ENCODE results near the gene NCAPD2. TPM values are rescaled to one million over a fixed set of nuclear protein-coding genes. Genes with fewer than 3 reads are reported as not detected.
A peak's percentile ranks its signal among the peaks of the same experiment; 100 is the strongest.

Gene NCAPD2
- total and polyA plus RNA-seq, 2 of the 4 experiments (the other 2 are of a cell fraction): 35.6 to 57.9 TPM

DNA sequence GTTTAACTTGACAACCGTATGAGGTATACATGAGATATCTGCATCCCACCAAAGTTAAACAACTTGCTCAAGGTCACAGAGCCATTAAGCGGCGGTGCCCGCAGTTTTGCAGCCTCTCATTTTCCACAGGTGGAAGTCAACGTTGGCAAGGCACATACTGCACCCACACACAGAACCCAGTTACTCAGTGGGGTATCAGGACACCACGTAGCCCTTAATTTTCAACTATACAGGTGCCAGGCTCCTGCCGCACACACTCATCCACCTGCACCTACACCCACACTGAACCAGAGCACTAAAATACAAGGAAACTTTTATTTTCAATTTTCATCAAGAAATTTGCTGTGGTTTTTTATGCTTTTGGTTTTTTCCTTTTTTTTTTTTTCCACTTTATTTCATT is 75.9 kb downstream of the NCAPD2 start:
- H4K91ac ChIP-seq (ENCODE audit: insufficient read depth, low read depth, low read length): no peak overlapping the region
- no peak overlapping the region for H3K23ac ChIP-seq (ENCODE audit: low read depth, low read length)
- H3K4me2 ChIP-seq (ENCODE audit: low read depth, low read length): no peak overlapping the region
- ATAC-seq (ENCODE audit: low read depth): no peak
- H2BK15ac ChIP-seq (ENCODE audit: low read depth, low read length): no peak overlapping the region
- no peak overlapping the region for H4K5ac ChIP-seq (ENCODE audit: low read depth, low read length)
- in situ Hi-C loops (cut with MboI; ENCODE audit: low sequenced_read_pairs) (loop anchor here (10.0 kb wide), 1 partner anchor 115 kb away; the partner anchor contains the start of gene ZNF384), dilution Hi-C loops (cut with HindIII; ENCODE audit: low sequenced_read_pairs, unreplicated experiment) (no loop called here), intact Hi-C loops (cut with micrococcal nuclease) (no loop called here)
- H3K79me1 ChIP-seq (ENCODE audit: low read depth in 1 of 2, low read length in 2 of 2): peaks cover 22 to 55% of the 10 kb centered on the region in 2 experiments
- H4K20me1 ChIP-seq (ENCODE audit: insufficient read depth, low read length): peaks cover 5% of the 10 kb centered on the region
- H3K18ac ChIP-seq (ENCODE audit: low read depth, low read length): no peak overlapping the region
- no peaks in the 10 kb centered on the region for H3K27me3 ChIP-seq (ENCODE audit: control insufficient read depth, insufficient read depth, low read length)
- H3K4me1 ChIP-seq (ENCODE audit: control insufficient read depth, insufficient read depth, low read length): no peaks in the 10 kb centered on the region
- H2AK9ac ChIP-seq (replicated peaks; ENCODE audit: low read depth, low read length, poor library complexity): peak overlapping the region; percentile 63
- H3K36me3 ChIP-seq (ENCODE audit: control insufficient read depth, insufficient read depth, low read length): peaks cover 44% of the 10 kb centered on the region
- no peak overlapping the region for H2BK20ac ChIP-seq (ENCODE audit: low read depth, low read length)
- H3K56ac ChIP-seq (ENCODE audit: extremely low read depth, insufficient read depth, low read length): no peak overlapping the region
- peaks cover 4% of the 10 kb centered on the region; the same call in 1 of the 2 replicates for H3K9me1 ChIP-seq (ENCODE audit: insufficient read depth, low read length)
- POLR2A ChIA-PET (ENCODE audit: unreplicated experiment): no interaction called here
- 93% methylated on average over 4 of the region's 7 CpGs; no CpG with 5 or more reads in 1 of the 2 experiments for whole genome bisulfite sequencing, 2 experiments (ENCODE audit: extremely low coverage in 2 of 2, insufficient read length in 1 of 2)
- no peak overlapping the region for H3K4ac ChIP-seq (ENCODE audit: low read depth, low read length)
- CTCF ChIA-PET: interaction anchor here (1.4 kb wide), 1 partner anchor 21 kb away, joined by 4 read pairs; no protein-coding TSS in a partner anchor
- no peak overlapping the region for H2AK5ac ChIP-seq (ENCODE audit: low read depth, low read length)
- no peak for DNase-seq
- H3K14ac ChIP-seq (replicated peaks; ENCODE audit: low read depth, low read length): no peak overlapping the region
- no peak overlapping the region for H3K9ac ChIP-seq (ENCODE audit: low read depth, low read length)
- H3K4me3 ChIP-seq (ENCODE audit: insufficient read depth, low read depth, low read length): no peak overlapping the region
- H2AFZ ChIP-seq (replicated peaks; ENCODE audit: low read length, poor library complexity): no peak overlapping the region
- no peak overlapping the region for H2BK5ac ChIP-seq (ENCODE audit: low read depth, low read length, poor library complexity, severe bottlenecking)
- H2BK120ac ChIP-seq (ENCODE audit: low read depth, low read length): no peak overlapping the region
- H4K8ac ChIP-seq (ENCODE audit: low read depth in 2 of 2, low read length in 2 of 2): no peak overlapping the region
- no peak overlapping the region for H3K27ac ChIP-seq (ENCODE audit: insufficient read depth, low read length)
- no peaks in the 10 kb centered on the region for H3K9me3 ChIP-seq (ENCODE audit: control insufficient read depth, insufficient read depth, low read length)
- TF ChIP-seq MAZ (IDR thresholded peaks at IDR 0.05; ENCODE audit: borderline replicate concordance, low read depth, low read length) (no peak), NFE2L2 (IDR thresholded peaks at IDR 0.05; ENCODE audit: low read depth, low read length) (no peak)
- BruUV-seq (replicated peaks): no TSS peak
